KMS-11 (cell line): ENCODE measurements around the gene ERI3.

ENCODE experiments used
- H2AFZ ChIP-seq: fragments of 200-600 bp; sonication (generic); 2 replicates; pipeline ENCODE4 v1.6.1; 2016; ENCODE audit warnings: antibody characterized with exemption, mixed run types, low read depth
- H3K27ac ChIP-seq: fragments of 200-600 bp; sonication (generic); 2 replicates; pipeline ENCODE4 v1.6.1; 2016; ENCODE audit warnings: mild to moderate bottlenecking, mixed run types
- H3K27me3 ChIP-seq: fragments of 200-600 bp; sonication (generic); 2 replicates; pipeline ENCODE4 v1.6.1; 2017; ENCODE audit warnings: mild to moderate bottlenecking, low read depth, mixed run types, moderate library complexity; ENCODE audit not compliant: insufficient read depth
- H3K36me3 ChIP-seq: fragments of 200-600 bp; sonication (generic); 2 replicates; pipeline ENCODE4 v1.6.1; 2017; ENCODE audit warnings: mild to moderate bottlenecking, mixed run types; ENCODE audit not compliant: insufficient read depth
- H3K4me1 ChIP-seq: fragments of 200-600 bp; sonication (generic); 2 replicates; pipeline ENCODE4 v1.6.1; 2016; ENCODE audit warnings: mild to moderate bottlenecking, low read depth, mixed run types; ENCODE audit not compliant: poor library complexity, severe bottlenecking
- H3K4me2 ChIP-seq: fragments of 200-600 bp; sonication (generic); 2 replicates; pipeline ENCODE4 v1.7.0; 2016; ENCODE audit warnings: mild to moderate bottlenecking, mixed run types
- H3K4me3 ChIP-seq: fragments of 200-600 bp; sonication (generic); IDR thresholded peaks from 2 replicates; pipeline ENCODE4 v1.6.1; 2017; ENCODE audit warnings: low read depth, low read length, mixed read lengths; ENCODE audit not compliant: insufficient read depth
- H3K79me2 ChIP-seq: fragments of 200-600 bp; sonication (generic); 2 replicates; pipeline ENCODE4 v1.6.1; 2016; ENCODE audit warnings: low read depth, mixed run types; ENCODE audit not compliant: insufficient read depth
- H3K9ac ChIP-seq: fragments of 200-600 bp; sonication (generic); 2 replicates; pipeline ENCODE4 v1.6.1; 2016; ENCODE audit warnings: mild to moderate bottlenecking, mixed run types
- H4K20me1 ChIP-seq: fragments of 200-600 bp; sonication (generic); 2 replicates; pipeline ENCODE4 v1.6.1; 2016; ENCODE audit warnings: mild to moderate bottlenecking, mixed run types; ENCODE audit not compliant: insufficient read depth
- CTCF ChIP-seq: fragments of 200-600 bp; sonication (generic); conservative IDR thresholded peaks from 2 replicates; pipeline ENCODE4 v1.6.1; 2017; ENCODE audit warnings: low read depth, mild to moderate bottlenecking, antibody characterized with exemption, low read length, moderate library complexity, mixed read lengths

The ERI3 gene

GRCh38 chr1:44371206-44371605, 16.1 kb upstream of the ERI3 start:
- Histone ChIP-seq H3K27ac (no peak overlapping the region), H3K79me2 (no peaks in the 10 kb centered on the region)

GRCh38 chr1:44368471-44369151, 13.6 kb upstream of the ERI3 start:
- H3K36me3 ChIP-seq: no peaks in the 10 kb centered on the region
- H3K79me2 ChIP-seq: no peaks in the 10 kb centered on the region
- H3K4me3 ChIP-seq: no peak overlapping the region
- no peak overlapping the region for H3K4me2 ChIP-seq
- no peaks in the 10 kb centered on the region for H4K20me1 ChIP-seq
- H3K27me3 ChIP-seq: no peaks in the 10 kb centered on the region
- no peaks in the 10 kb centered on the region for H3K4me1 ChIP-seq
- no peak for TF ChIP-seq CTCF
- H2AFZ ChIP-seq: no peak overlapping the region
- H3K27ac ChIP-seq: no peak overlapping the region
- H3K9ac ChIP-seq: no peak overlapping the region

More at GRCh38 chr1:44371206-44371605, 16.1 kb upstream of the ERI3 start:
- Histone ChIP-seq H3K4me2 (no peak overlapping the region), H3K9ac (no peak overlapping the region), H3K4me1 (no peaks in the 10 kb centered on the region), H3K27me3 (no peaks in the 10 kb centered on the region), H3K4me3 (no peak overlapping the region), H4K20me1 (no peaks in the 10 kb centered on the region), H3K36me3 (no peaks in the 10 kb centered on the region), H2AFZ (no peak overlapping the region)
- TF ChIP-seq CTCF: no peak

- no peak overlapping the region for H3K9ac ChIP-seq
- no peaks in the 10 kb centered on the region for H3K36me3 ChIP-seq
- H4K20me1 ChIP-seq: no peaks in the 10 kb centered on the region
- H3K4me1 ChIP-seq: no peaks in the 10 kb centered on the region
- no peaks in the 10 kb centered on the region for H3K79me2 ChIP-seq
- no peak overlapping the region for H3K4me3 ChIP-seq
- no peak for TF ChIP-seq CTCF
- no peak overlapping the region for H3K4me2 ChIP-seq
- H2AFZ ChIP-seq: no peak overlapping the region
- H3K27me3 ChIP-seq: no peaks in the 10 kb centered on the region
- no peak overlapping the region for H3K27ac ChIP-seq
Measured at GRCh38 chr1:44367944-44368343, 12.9 kb upstream of the ERI3 start.

- no peak for TF ChIP-seq CTCF
- no peaks in the 10 kb centered on the region for H3K4me1 ChIP-seq
- H3K36me3 ChIP-seq: no peaks in the 10 kb centered on the region
- no peaks in the 10 kb centered on the region for H3K27me3 ChIP-seq
- H3K9ac ChIP-seq: no peak overlapping the region
- no peaks in the 10 kb centered on the region for H3K79me2 ChIP-seq
- H2AFZ ChIP-seq: no peak overlapping the region
- H4K20me1 ChIP-seq: no peaks in the 10 kb centered on the region
- H3K27ac ChIP-seq: no peak overlapping the region
- H3K4me2 ChIP-seq: no peak overlapping the region
- H3K4me3 ChIP-seq: no peak overlapping the region
Measured at GRCh38 chr1:44366371-44366975, 11.4 kb upstream of the ERI3 start.
